Stimulated activated CD4-positive, alpha-beta T cell treated with anti-CD3 and anti-CD28 coated beads, Interleukin-2, amount 100 ng/mL, for 24 hours (primary cell): Measurements from ENCODE around the gene GMCL2.

Experiments
- DNase-seq, 2 donors: peaks; one replicate each; pipeline ENCODE4 v3.0.0-alpha.2; 2020

Gene GMCL2

DNA sequence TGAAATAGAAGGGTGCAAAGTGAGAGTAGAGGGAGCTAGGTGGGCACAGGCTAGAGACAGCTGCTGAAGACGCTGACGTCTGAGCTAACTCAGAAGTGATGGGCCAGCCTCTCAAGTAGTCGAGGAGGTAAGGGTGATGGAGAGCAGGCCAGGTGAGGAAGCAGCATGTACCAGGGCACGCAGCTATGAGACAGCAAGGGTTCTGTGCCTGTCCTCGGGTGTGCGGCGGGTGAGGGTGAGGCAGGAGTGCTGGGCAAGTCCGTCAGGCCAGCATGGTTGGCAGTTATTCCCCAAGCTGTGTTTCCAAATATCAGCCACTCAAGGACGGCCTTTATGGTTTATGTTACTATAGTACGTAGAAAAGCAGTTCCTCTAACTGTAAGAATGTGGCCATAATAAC, 50.2 kb downstream of the GMCL2 start:
- DNase-seq, result no peak
